NCI-H748 (cell line): ENCODE results near the gene TRPC4.

Experiments
- DNase-seq: peaks from one replicate; lab custom pipeline; 2025; ENCODE audit not compliant: unreplicated experiment; lab: John Stamatoyannopoulos, UW

The TRPC4 gene

DNA sequence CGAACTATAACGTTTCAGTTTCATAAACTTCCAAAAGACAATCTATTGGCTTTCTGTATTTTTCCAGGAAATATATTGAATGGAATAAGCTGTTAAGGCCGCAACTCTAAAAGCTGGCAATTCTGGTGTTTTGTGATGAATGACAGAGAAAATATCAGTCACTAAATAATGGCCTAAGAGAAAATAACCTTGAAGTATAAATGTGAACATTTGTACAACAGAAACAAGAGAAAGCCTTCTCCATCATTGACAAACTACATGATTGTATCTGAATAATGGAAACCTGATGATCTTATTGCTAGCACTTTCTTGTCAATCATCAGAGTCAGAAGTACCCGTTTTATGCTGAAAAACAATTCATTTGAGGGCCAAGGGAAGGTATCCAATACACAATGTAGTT lies 134.3 kb downstream of the TRPC4 start:
- no peak for DNase-seq

DNA sequence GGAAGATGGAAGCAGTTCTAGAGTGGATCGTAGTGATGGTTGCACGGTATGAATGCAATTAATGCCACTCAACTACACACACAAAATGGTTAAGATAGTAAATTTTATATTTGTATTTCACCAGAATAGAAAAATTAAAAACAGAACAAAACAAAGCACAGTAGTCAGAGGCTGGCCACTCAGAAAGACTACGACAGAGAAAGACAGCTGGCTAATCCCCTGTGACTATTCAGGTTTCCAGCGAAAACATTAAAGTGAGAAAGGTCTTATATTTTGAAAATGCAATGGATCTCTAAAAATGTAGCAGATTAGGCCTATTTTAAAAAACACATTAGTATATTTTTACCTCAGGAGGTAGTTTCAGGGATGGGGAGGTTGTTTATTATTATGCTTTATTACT lies 139.7 kb downstream of the TRPC4 start:
- DNase-seq: no peak

DNA sequence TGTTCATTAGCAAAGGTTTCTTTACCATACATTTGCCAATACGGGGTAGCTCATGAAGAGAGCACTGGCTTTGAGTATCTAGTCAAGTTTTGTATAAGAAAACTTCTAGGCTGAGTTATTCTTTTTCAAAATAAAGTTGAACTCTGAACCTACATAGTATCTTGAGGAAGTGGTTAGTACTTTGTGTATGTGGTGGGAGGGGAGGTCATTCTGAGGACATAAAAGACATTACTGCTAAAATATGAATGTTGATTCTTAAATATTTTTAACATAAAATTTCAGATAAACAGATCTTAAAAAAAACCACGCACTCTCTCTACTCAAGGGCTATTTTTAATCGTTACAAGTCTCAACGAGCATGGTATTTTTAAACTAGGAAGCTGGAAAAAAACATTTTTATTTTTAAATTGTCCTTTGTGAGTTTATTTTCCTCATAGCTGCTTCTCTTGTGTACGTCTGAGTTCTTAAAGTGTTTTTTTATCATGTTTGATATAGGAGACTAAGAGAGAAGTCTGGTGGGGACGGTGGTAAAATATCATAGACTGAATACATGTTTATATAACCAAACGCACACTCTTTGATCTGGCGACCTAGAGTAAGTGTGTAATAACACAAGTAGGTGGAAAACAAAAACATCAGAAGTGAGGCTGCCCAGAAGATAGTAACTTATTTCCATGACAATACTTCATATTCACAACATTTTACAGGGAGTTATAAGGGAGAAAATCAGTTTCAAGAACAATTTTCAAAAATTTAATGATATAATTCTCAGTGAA lies 153.0 kb downstream of the TRPC4 start:
- no peak for DNase-seq

DNA sequence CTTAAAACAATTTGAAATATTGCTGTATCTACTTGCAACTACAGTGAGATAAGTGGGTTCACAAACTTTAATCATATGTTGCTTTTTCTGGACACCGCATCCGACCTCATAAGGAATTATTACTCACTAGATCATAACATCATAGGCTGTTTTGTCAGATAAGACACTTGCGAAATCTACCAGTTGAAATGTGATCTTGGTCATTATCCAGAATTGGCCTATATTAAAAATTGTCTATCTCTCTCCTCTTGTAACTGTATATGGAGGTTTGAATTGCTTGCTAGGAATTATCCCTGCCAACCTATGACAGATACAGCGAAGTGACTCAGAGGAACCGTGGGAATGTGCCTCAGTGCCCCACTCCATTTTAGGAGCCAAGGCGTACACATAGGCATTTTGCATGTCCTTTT lies 154.0 kb downstream of the TRPC4 start:
- DNase-seq: no peak

DNA sequence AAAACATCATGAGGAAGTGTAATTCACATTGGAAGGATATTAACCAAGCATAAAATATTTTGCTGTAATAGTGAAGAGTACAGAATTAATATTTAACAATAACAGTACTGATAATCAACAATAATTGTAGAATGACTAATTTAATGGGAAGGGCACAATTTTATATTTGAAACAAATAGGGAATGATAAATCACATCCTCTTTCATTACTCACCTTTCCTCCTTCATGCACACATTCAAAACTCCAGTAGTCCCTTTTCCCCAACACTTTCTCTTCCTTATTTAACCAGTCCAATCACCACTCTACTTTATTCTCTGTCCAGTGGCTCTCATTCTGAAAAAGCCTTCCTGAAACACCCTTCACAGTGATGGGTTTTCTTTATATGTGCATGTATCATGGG lies 160.3 kb downstream of the TRPC4 start:
- no peak for DNase-seq

DNA sequence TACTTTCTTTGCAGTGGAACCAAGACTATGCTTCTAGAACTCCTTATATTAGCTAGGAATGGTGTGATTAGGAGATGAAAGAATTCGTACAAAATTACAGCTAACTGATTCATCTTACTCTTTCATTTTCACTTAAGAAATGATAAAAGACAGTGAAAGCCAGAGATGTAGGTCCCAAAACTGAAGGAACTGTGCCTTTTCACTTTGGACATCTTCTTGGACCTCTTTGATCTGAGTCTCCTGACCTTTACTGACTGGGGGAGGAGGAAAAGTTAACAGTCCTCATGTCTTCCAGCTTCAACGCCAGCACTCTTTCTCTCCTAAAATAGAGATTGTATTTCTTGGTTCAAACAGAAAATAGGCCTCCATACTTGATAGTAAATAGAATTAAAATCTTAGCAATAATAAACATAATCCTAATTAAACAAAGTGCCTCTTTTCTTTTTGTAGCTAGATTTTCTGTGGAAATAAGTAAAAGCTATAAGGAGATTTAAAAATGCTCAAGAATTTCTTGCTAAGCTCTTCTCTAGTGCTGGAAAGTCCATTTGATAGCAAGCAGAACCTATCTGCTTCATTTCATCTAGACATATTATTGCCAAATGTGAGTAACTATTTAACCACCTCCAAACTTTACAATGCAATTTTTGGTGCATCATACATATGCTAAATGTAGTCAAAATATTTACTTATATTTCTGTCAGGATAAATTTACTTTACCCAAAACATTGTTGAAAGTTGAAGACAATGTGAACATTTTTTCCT lies 161.7 kb downstream of the TRPC4 start:
- DNase-seq: no peak

DNA sequence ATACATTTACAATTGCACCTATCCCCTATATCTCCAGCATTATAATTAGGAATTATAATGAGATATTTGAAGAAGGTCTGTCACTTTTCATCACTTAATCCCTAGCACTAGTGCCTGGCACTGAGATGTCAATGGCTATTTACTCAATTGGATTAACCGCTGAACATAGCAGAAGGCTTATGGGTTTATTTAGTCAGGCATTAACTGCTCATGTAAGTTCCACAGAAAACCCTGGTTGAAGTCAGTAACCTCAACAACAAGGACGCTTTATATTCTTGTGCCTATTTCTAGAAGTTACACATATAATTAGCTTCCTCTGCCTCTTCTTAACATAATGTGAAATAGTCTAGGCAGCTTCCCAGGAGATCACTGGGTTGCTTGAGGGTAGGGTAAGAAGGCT lies 163.5 kb downstream of the TRPC4 start:
- DNase-seq: no peak

DNA sequence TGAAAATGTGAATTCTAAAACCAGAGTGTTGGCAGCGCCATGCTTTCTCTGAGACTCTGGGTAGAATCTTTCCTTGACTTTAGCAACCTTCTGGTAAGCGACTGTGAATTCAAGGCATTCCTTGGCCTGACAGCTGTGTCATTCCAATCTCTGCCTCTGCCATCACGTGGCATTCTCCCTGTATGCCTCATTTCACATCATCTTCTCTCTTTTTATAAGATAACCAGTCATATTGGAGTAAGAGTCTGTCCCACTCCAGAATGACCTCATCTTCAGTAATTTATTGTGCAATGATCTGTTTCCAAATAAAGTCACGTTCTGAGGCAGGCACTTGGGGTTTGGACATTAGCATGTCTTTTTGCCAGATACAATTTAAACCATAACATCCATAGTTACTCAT lies 167.6 kb downstream of the TRPC4 start:
- no peak for DNase-seq

DNA sequence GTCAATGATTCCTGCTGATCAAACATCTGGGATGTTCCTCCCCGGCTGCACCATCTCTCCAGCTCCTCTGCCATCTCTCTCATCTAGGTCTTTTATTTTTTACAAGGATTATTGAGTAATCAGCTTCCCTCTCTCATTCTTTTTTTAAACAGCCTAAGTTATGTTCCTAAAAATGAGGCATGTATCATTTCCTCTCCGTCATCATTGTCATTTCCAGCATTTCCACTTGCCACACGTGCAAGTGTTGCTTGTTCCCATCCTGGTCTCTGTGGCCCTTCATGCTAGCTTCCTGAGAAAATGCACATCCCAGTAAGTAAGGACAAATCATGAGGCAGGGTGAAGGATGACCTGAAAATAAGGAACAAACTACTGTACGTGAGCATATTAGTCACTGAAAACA lies 168.3 kb downstream of the TRPC4 start:
- DNase-seq: no peak

DNA sequence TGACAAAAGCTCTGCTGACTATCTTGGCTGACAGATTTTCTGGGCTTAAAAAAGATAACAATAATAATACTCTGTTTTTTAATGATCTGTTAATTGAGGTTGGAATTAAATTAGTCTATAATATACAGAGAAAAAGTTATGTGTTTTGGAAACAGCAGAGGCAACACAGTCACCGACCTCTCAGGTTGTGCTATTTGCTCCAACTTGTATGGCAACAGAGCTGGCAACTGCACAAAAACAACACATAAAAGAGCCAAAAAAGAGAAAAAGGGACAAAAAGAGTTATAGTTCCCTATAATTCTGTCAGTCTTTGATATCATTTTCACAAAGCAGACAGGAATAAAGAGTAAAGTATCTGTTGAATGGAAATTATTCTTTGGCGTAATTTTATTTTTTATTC lies 168.7 kb downstream of the TRPC4 start:
- DNase-seq: no peak

DNA sequence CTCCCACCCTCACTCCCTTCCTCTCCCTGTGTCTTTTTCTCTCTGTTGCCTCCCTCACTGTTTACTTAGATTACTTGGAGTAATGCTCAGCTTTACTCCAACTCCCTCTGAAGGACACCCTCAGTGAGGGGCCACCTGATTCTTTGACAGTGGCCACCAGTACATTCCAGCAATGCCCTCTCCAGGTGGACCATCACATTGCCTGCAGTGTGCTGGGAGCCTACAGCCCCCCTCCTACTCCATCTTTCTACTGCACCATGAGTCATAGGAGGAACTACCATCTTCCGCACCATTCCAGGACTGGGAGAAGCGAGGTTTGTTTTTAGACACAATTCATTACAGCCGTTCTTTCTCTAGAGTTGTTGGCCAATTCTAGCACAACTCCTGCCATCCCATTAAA lies 174.4 kb downstream of the TRPC4 start:
- DNase-seq: no peak

DNA sequence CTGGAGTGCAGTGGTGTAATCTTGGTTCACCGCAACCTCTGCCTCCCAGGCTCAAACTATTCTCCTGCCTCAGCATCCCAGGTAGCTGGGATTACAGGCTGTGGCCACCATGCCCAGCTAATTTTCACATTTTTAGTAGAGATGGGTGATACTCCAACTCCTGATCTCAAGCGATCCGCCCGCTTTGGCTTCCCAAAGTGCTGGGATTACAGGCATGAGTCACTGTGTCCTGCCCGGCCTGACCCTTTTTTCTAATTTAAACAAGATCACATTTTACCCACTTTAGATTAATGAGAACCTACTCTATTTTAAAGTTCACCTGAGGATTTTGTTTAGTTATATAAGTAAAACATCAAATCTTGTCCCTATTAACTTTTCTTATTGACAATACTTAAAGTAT lies 179.2 kb downstream of the TRPC4 start:
- no peak for DNase-seq

DNA sequence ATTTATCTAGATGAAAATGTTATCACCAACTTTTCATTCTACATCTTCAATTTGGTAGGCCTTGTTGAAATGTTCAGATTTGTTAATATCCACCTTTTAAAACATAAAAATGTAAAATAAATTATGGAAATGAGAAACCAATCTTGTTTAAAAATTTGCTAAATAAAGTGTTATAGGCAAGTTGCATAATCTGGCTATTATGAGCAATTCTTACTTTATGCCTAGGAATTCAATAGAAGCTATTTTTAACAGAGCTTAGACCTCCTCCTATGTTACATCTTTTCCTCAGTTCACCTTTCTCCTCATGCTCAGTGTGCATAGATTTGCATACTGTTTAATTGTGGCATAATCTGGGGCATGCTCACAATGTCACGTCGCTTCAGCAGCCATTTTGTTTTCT lies 183.1 kb downstream of the TRPC4 start:
- DNase-seq: no peak

DNA sequence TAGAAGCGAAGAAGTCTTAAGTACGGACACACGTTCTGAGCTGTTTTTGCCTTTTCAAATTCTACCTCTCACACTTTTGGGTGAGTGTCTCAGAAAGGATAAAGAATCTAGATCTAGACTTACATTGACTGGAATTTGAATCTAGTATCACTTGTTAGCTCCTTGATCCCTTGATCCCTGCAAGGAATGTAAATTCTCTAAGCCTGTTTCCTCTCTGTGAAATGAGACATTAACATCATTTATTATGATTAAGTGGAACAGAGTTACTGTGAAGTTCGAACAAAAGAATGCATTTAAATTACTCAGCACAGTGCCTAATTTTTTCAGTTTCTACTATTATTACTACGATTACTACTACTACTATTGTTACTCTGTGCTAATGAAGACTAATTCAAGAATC lies 184.4 kb downstream of the TRPC4 start:
- no peak for DNase-seq

DNA sequence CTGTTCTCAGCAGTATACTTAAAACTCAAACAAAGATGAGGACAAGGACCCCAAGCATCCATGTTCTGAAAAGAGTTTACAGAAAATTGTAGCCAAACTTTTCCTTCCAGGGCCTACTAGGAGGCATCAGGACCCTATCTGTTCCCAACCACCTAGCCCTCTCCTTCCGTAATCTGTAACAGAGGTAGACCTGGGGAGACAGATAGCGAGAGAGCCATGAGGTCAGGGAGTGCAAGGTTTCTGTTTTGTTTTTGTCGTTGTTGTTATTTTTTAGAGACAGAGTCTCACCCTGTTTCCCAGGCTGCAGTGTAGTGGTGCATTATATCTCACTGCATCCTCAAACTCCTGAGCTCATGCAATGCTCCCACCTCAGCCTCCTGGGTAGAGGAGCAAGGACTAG lies 187.1 kb downstream of the TRPC4 start:
- no peak for DNase-seq

DNA sequence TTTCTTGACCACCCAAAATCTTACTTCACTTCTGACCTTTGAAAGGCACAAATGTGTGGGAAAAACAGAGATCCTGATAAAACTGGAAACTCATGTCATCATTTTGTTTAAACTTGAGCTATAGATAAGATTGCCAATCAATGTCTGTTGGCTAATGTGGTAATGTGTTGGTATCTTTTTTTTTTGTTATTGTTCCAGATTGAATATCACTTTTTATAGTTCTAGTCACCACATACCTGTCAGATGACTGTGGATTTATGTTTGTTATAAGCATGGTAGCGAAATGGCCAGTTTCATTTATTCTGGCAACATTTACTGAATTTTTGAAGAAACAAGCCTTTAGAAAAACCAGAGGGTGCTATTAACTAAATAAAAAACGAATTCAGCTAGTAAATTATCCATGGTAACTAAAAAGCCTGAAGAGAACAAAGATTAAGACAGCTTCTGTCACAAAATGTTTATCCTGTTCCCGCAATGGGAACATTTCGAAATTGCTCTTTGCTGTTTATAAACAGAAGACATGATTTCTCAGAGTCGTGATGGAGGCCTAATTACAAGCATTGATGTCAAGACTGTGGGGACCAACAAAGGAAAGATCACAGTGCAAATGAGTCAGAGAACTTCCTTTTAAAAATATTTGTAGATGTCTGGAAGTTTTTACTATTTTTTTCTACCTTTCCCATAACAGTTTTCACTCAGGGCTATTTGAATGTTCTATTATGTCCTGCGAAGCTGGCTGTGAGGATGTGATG lies 188.1 kb downstream of the TRPC4 start:
- DNase-seq: no peak

DNA sequence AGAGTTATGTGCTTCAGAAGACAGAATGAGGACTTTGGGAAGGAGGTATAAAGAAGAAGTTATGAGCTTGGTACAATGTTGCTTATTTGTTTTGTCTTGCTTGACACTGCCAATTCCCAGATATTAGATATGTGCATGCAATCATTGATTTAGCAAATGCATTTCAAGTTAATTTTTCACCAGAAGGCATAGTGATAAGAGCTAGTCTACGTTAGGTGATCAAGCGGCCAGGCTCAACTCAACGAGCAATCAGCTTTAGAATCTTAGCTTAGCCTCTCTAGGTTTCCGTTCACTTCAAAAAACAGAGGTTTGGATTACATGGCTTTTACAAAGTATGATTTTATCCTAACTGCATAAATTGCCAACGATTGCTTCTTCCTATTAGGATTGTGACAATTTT lies 189.4 kb downstream of the TRPC4 start:
- DNase-seq: no peak

DNA sequence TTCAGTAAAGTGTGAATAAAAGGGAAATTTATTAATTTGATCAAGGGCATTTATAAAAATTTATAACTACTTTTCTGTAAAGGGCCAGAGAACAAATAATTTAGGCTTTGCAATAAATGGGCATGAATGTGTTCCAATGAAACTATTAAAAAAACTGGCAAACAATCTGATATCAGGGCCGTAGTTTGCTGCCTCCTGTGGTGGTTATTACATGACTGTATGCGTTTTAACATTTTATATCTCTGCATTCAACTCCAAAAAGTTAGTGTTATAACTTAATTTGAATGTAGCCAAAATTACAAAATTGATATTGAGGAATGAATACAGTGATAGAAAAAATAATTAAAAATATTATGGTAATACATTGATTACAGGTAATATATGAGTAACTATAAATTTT lies 190.5 kb downstream of the TRPC4 start:
- no peak for DNase-seq

DNA sequence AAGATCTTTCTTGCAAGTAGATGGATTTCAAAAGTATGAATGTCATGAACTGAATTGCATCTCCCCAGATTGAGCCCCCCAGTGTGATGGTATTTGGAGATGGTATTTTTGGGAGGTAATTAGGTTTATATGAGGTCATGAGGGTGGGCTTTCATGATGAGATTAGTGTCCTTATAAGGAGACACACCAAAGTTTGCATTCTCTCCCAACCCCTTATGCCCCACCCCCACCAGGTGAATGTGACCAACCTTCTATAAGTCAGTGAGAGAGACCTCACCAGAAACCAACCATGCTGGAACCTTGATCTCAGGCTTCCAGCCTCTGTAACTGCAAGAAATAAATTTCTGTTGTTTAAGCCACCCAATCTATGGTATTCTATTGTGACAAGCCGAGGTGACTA lies 199.7 kb downstream of the TRPC4 start:
- no peak for DNase-seq

DNA sequence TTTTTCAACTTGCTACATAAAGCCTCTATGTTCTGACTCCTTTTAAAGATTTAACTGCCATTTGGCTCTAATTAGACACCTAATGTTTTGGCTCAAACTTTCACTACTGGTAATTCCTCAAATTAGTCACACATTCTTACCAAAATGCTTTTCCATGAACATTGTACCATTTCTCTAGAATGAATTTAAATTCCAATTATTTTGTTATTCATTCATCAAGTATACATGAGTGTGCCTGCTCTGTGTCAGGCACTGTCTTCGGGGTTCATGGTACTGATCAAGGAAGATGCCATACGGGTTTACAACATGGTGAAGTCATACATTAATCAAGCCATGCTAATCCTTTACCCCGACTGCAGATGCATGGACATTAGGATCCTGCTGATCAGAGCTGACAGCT lies 201.9 kb downstream of the TRPC4 start:
- no peak for DNase-seq

DNA sequence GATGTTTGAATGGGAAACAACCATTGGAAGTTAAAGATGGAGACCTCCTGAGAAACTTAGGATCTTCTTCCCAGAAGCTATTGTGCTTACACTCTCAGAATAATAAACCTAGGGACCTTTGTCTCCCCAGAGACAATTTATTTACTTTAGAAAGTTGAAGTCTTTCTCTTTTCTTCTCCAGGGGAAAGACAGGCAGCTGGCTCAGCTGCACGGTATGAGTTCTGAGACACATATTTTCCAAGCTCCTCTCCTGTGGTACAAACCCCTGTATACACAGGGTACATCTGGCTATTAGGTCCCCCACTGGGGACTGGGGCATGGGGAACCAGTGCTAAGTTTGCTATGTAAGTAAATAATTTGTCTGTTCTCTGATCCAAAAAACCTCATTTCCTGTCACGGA lies 203.5 kb downstream of the TRPC4 start:
- no peak for DNase-seq

DNA sequence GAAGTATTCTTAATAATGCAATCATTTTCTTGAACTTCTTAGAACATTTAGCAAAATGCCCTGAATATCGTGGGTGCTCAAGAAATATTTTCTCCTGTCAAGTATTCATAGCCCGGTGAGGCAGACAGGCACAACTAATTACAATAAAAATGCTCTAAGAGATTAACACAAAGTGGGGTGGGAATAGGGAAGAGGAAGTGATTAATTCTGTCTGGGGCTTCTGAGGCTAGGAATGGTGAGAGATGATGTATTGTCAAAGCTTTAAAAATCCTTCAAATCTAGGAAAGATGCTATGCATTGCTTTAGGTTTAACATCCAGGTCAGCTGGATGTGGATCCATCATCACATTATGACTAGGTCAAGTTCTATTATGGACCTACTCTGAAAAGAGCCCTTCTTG lies 204.2 kb downstream of the TRPC4 start:
- DNase-seq: no peak
